HG03103 (cell line): ENCODE data around the gene CD300LD.

Source experiments
- ATAC-seq: cut with Tn5 transposase; IDR thresholded peaks from one replicate; pipeline ENCODE4 v1.9.1; 2021; ENCODE audit warnings: low read depth; ENCODE audit not compliant: unreplicated experiment

CD300LD gene

DNA sequence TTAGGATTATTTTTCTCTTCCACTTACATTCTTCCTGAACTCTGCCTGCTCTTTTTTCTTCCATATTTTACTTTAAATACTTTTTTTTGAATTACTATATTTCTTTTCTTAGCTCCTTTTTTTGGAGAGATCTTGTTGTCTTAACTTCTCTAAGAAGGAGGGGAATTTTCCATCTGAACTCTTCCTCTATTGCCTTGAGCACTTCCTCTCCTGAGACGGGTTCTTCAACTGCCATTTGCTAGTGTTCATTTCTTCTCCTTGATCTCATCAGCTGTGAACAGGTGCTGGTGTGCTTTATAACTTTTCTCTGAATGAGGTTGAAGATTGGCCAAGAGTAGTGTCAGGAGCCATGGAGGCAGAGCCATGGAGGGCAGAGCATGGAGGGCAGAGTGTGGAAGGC, 15.1 kb upstream of the CD300LD start:
- no peak for ATAC-seq

DNA sequence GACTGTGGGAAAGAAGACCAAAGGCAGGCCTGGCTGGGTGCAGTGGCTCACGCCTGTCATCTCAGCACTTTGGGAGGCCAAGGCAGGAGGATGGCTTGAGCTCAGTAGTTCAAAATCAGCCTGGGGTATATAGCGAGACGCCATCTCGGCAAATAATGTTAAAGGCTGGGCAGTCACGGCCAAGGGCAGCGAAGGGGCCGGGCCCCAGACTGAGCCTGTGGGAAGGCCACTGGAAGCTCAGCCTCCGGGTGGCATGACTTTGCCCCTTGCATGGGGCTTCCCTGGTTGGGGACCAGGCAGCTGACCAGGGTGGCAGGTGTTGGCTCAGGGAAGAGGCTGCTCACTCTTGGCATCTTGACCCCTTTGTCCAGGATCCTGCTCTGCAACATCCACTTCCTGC, 14.0 kb upstream of the CD300LD start:
- no peak for ATAC-seq

DNA sequence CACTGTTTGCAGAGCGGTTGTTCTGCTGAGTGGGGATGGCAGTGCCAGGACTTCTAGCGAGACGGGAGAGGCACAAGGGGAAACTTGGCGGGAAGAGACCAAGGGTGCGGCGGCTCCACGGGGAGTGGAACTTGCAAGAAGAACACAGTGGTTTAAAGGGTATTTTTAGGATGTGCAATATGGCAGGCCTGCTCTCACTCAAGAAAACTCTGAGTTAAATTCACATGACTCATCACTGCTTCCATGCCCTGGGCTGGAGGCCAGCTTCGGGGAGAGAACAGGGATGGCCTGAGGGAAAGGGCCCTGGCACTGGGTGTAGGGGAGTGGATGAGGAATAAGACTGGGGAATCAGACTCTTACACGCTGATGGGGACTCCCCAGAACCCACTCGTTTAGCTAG, 13.3 kb upstream of the CD300LD start:
- no peak for ATAC-seq

DNA sequence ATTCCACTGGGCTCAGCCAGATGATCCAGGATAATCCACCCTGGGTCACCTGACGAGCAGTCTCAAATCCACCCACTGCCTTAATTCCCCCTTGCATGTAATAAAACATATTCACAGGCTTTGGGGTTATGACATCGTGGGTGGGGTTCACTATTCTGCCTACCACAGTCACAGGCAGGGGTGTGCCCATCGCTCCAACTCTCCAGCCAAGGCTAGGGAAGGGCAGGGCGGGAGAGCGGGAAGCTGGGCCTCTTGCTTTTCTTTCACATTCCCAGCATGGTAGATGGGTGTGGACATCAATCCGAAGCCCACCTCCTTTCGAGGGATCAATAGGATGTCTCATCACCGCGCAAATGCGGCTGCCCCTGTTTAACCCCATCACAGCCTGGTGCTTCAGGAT, 12.7 kb upstream of the CD300LD start:
- ATAC-seq = no peak

DNA sequence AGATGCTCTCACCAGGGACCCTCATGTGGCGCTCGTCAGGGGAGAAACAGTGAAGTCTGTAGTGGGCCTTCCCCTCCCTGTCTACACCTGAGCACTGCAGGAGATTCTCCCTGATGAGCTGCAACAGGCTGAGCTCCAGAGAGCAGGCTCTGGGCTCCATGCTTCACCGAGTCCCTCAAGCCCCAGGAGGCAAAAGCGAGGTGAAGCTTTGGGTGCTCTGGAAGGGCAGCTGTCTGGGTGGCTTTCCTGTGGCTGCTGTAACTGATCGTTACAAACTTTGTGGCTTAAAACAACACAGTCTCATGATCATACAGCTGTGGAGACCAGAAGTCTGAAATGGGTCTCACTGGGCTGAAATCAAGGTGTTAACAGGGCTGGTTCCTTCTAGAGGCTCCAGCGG, 12.1 kb upstream of the CD300LD start:
- no peak for ATAC-seq

DNA sequence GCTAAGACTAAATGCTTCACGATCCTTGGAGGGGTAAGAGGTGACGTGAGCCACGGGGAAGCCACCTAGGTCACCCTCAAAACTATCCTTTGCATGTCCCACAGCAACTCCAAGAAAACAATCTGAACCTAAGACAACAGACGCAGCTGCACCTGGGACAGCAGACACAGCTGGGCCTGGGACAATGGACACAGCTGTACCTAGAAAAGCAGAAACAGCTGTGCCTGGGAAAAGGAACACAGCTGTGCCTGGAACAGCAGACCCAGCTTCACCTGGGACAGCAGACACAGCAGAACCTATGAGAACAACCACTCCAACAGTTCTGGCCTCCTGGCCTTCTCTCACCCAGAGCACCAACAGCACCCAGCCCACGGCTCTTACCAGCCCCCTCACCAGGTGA, 11.7 kb upstream of the CD300LD start:
- ATAC-seq = no peak

DNA sequence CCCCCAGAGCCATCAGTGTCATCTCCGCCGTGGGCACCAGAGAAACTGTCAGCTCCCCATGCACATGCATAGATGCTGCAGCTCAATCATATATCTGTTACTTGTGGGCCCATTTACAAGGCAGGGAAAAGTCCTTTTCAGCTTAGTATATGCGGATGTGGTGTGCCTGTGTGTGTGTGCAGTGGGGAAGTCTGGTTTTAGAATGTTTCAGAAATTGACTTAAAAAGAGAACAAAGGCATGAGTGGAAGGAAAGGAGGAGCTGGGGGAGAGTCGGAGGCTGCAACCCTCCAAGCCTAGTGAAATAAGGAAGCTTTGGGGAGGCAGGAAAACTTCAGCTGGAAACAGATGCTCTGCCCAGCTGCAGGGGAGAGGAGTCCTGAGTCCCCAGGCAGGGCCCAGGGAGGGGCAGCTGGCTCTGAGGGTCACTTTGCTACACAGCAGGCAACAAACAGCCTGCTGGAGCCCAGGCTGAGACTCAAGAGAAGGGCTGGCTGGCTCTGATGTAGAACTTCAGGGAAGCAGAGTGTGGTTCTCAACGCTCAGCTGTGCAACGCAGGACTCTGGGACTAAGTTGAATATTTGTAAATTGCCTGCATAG, 11.1 kb upstream of the CD300LD start:
- no peak for ATAC-seq

DNA sequence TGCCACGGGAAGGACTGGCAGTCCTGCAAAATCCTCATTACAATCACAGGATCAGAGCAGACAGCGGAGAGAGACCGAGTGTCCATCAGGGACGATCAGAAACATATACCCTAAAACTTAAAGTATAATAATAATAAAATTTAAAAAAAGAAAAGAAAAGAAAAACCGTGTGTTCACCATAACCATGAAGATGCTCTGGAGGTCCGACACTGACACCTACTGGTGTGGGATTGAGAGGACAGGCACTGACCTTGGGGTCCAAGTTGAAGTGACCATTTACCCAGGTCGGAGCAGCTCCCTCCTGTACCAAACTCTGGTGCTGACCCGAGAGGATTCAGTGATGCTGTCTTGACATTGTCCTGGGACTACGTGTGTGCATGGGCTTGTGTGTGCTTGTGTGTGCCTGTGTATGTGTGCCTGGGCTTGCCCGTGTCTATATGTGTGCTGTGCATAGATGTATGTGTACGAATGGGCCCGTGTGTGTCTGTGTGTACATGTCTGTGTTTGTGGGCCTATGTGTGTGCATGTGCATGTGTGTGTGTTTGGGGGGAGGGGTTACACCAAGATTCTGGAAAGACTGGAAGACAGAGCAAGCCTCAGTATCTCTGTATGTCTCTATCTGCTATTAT, 10.0 kb upstream of the CD300LD start:
- ATAC-seq = no peak

DNA sequence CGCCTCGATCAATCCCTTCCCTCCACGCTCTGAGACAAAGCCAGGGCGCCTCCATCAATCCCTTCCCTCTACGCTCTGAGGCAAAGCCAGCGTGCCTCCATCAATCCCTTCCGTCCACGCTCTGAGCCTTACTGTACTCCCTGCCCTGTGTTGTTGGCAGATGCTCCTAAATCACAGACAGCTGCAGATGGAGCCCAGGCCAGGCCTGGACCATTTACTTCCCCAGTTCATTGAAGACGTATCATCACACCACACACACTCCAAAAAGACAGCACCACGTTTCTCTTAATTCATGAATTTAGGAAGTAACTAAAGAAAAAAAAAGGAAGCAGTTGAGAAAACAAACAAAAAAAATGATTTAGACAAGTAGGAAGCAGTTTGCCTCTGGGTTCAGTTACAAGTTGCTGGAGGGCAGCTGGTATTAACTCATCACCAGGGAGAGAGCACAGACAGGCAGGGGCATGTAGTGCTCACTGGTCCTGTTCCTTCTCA, 7.4 kb upstream of the CD300LD start:
- no peak for ATAC-seq

DNA sequence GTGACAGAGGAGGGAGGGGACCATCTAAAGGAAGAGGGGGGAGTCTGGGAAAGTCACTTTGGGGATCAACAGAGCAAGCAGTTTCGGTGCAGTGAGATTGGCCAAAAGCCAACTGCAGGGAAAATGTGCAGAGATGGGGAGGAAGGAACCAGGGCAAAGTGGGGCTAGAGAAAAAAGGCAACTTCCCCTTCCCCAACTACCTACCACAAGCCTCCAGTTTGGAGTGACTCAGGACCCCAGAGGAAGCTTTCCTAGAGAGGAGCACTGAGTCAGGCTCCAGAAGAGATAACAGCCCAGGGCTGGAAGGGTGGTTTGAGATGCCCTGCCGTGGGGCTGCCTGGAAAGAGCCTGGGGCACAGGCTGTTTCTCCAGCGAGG, 6.9 kb upstream of the CD300LD start:
- ATAC-seq = no peak

DNA sequence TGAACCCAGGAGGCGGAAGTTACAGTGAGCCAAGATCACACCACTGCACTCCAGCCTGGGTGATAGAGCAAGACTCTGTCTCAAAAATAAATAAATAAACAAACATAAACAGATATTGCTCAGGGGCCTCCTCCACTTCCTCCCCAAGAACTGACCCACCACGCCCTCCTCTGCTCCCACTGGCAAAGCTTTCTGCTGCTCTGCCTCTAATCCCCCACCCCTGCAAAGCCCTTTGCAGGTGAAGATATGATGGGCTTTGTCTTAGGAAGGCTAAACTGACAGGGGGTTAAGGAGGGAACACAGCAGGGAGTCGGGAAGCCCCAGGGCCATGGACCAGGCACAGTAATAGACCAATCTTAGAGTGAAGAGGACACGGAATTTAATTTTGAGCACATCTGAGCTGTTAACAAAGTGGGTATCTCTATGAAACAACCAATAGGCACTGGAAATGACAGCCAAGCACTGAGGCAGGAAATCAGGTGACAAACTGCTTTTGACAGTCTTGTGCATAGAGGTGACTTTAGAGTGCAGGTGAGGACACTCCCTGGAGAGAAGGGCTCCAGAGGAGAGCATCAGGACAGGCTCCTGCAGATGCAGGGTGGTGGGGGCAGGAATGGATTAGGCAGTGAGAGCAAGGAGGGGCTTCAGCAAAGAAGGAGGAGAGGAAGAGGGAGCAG, 6.4 kb upstream of the CD300LD start:
- no peak for ATAC-seq

DNA sequence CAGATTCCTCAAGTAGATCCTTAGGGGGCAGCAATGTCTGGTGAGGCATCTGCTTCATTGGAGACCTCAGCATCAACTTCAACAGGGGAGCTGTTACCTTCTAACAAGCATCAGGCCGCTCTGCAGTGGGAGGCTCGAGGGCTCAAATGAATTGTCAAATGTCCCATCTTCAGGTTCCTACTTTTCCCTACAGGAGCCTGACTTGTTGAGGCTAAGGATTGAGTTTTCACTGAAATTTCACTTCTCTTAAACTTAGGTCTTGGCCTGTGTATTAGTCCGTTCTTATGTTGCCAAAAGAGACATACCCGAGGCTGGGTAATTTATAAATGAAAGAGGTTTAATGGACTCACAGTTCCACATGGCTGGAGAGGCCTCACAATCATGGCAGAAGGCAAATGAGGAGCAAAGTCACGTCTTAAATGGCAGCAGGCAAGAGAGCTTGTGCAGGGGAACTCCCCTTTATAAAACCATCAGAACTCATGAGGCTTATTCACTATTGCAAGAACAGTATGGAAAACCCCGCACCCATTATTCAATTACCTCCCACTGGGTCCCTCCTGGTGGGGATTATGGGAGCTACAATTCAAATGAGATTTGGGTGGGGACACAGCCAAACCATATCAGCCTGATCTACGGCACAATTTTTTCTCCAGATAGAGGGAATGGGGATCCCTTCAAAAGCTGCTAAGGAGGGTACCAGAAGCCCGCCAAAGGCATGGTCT, 5.1 kb upstream of the CD300LD start:
- ATAC-seq = no peak

DNA sequence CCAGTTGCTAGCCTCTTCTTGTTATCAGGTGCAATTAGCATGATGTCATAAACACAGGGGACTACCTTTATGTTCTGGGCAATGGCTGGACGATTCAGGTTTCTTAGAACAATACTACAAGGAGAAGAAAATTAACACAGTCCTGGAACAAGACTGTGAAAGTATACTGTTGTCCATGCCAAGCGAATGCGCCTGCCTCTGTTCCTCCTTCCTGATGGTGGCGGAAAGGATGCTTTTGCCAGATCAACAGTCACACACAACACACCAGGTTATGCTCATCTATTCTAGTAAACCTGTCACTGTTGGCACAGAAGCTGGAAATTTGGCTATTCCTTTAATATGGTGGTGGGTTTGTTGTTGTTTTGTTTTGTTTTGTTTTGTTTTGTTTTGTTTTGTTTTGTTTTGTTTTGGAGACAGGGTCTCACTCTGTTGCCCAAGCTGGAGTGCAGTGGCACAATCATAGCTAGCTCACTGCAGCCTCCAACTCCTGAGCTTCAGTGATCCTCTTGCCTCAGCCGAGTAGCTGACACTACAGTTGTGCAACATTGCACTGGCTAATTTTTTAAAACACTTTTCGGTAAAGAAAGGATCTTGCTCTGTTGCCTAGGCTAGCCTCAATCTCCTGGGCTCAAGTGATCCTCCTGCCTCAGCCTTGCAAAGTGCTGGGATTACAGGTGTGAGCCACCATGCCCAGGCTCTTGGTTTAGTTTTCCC, 3.1 kb upstream of the CD300LD start:
- no peak for ATAC-seq

DNA sequence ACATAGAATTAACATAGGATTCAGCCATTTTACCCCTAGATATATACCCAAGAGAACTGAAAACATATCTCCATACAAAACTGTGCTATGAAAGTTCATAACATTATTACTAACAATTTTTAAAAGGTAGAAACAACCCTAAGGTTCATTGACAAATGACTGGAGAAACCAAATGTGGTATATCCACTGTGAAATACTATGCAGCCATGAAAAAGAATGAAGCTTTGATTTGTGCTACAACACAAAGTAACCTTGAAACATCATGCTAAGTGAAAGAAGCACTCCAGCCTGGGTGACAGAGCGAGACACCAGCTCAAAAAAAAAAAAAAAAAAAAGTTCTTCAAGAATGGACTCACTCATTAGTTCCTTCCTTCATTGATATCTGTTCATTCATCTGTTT, 580 bp downstream of the CD300LD start:
- no peak for ATAC-seq

DNA sequence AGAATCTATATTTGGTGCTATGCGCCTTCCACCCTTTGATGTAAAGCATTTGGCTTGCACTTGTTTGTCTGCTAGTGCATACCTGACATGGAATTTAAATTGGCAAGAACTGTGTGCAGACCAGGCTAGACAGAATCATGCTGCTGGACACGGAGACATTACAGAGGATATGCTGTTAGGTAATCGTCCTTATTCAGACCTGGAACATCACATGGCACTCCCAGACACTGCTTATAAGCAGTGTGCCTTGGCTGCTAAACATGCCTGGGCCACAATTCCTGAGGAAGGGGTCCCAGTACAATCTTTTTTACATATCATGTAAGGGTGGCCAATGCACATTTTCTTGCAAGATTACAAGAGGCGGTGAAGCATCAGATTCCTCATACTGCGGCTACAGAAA, 6.4 kb downstream of the CD300LD start:
- ATAC-seq = no peak

DNA sequence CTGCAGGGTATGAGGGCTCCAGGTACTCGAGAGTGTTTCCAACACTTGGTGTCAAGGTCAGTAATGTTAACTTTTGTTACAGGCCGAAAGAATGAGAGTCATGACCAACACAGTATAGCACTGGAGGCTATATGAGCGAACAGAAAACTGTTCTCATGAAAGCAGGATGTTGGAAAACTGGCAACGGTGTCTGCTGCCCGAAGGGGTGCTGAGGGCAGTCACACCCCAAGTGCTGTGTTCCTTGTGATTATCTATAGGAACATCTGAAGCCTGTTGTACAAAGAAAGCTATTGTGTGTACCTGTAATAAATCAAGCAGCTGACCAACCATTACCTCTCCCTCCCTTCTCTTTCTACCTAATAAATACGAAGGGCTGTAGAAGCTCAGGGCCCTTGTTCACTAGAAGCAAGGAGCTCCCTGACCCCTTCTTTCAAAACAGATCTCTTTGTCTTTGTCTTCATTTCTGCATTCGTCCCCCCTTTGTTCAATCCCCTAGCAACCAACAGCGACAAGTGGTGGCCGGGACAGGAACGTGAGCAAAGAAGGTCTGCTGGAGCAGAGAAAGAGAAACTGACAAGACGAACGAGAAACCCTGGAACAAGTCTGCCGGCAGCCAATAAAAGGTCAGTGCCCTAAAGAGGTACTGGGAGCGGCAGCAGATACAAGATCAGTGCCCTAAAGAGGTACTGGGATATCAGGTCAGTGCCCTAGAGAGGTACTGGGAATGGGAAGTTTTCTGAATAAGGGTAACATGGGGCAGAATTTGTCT, 7.6 kb downstream of the CD300LD start:
- ATAC-seq = no peak

DNA sequence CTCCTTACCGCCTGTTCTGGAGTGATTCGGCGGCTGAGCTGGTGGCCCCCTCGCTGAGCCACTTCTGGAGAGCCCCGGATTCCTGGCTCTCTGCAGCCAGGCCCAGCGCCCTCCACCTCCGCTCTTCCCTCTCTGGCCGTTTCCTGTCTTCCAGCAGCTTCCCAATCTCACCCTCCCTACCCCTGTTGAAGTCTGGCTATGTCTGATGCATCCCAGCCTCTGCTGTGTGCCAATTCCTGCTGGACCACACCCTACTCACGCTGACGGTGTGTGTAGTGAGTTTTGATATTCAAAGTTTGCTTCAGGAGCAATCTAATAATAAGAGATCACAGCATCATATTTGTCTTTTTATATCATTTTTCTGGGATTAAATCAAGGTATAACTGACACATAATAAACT, 9.4 kb downstream of the CD300LD start:
- ATAC-seq = no peak

DNA sequence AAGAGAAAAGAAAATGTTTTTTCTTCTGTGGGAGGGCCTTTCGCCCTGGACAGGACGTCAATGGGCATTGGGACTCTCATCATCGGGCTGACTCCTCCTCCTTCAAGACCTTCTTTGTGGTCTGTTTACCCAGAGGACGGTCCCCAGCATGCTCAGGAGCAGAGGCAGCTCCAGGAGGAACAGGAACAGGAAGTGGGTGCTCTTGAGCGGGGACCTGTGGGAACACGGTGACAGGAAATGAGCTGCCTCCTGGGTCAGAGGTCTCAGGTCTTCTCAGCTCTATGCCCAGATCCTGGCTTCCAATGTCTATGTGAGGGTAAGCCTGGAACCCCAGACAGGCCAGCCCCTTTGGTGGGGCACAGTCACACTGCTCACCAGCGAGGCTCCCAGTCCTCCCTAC, 12.2 kb downstream of the CD300LD start:
- no peak for ATAC-seq

DNA sequence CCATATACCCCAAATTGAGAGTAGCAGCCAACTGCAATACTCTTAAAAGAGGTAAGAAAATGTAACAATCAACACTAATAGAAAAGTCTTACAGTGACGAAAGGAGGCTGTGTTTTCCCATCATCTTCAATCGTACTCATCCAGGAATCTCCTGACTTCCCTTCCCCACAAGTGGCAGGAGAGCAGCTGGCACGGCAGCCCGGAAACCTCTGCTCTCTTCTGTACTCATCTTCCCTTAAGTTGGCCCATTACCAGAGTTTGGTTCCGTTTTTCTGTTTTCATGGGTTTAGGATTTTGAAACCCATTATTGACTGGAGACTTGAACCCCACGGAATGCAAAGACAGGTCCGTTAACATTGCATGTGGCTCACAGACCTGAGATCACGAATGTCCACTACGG, 13.1 kb downstream of the CD300LD start:
- no peak for ATAC-seq

DNA sequence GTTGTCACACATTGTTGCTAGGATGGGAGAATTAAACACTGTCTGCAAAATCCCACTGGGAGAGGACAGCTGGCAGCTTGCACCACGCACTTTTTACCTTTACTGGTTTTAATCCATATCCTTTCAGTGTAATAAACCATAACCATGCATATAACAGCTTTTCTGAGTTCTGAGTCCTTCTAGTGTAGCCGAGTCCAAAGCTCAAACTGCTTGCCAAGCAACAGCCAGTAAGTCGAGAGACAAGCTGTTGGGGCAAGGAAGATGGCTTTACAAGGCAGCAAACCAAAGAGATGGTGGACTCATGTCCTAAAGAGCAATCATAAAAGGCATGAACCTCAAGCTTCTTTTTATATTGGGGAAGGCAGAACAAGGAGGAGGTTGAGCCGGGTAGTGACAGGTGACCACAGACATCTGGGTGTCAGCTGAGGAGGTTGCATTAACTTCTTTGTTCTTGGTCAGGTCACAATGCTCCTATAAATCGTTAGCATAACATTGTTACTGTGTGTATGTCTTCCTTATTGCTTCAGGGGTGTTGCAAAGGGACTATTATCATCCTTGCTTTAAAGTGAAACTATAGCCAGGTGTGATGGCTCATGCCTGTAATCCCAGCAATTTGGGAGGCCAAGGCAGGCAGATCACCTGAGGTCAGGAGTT, 17.5 kb downstream of the CD300LD start:
- ATAC-seq = no peak
